GM23338 (cell line): ENCODE results near the gene IST1. TPM values are rescaled to one million over a fixed set of nuclear protein-coding genes. Genes with fewer than 3 reads are reported as not detected.

Experiments
- ATAC-seq: fragments of 200-7000 bp; cut with Tn5 transposase; 3 replicates; pipeline ENCODE4 v1.9.1; 2020
- DNase-seq: peaks from one replicate; pipeline ENCODE4 v3.0.0-alpha.2; 2015; ENCODE audit warnings: low spot score
- H2AFZ ChIP-seq: fragments of 200-600 bp; sonication (generic); 2 replicates; pipeline ENCODE4 v1.8.0; 2016; ENCODE audit warnings: antibody characterized with exemption, mild to moderate bottlenecking, moderate library complexity
- H3F3A ChIP-seq: fragments of 200-600 bp; sonication (generic); replicated peaks from 2 replicates; pipeline ENCODE4 v1.8.0; 2017; ENCODE audit warnings: antibody characterized with exemption, mixed run types, low read depth
- H3K27ac ChIP-seq: fragments of 200-600 bp; sonication (generic); 2 replicates; pipeline ENCODE4 v1.6.1; 2016; ENCODE audit warnings: low read depth
- H3K27me3 ChIP-seq: fragments of 200-600 bp; sonication (generic); 2 replicates; pipeline ENCODE4 v1.8.0; 2016; ENCODE audit warnings: mild to moderate bottlenecking, mixed run types, moderate library complexity; ENCODE audit not compliant: insufficient read depth
- H3K36me3 ChIP-seq: fragments of 200-600 bp; sonication (generic); 2 replicates; pipeline ENCODE4 v1.8.0; 2016; ENCODE audit warnings: mild to moderate bottlenecking; ENCODE audit not compliant: insufficient read depth
- H3K4me1 ChIP-seq: fragments of 200-600 bp; sonication (generic); 2 replicates; pipeline ENCODE4 v1.8.0; 2016; ENCODE audit warnings: mild to moderate bottlenecking, moderate library complexity; ENCODE audit not compliant: insufficient read depth
- H3K4me2 ChIP-seq: fragments of 200-600 bp; sonication (generic); 2 replicates; pipeline ENCODE4 v1.7.1; 2017; ENCODE audit warnings: mixed run types
- H3K4me3 ChIP-seq: fragments of 200-600 bp; sonication (generic); 2 replicates; pipeline ENCODE4 v1.6.1; 2016; ENCODE audit warnings: mixed run types
- H3K79me2 ChIP-seq: fragments of 200-600 bp; sonication (generic); replicated peaks from 2 replicates; pipeline ENCODE4 v1.8.0; 2017; ENCODE audit warnings: mild to moderate bottlenecking; ENCODE audit not compliant: insufficient read depth
- H3K9me2 ChIP-seq: fragments of 200-600 bp; sonication (generic); 2 replicates; pipeline ENCODE4 v1.8.0; 2017; ENCODE audit not compliant: insufficient read depth
- H4K20me1 ChIP-seq: fragments of 200-600 bp; sonication (generic); replicated peaks from 2 replicates; pipeline ENCODE4 v1.8.0; 2017; ENCODE audit warnings: mild to moderate bottlenecking; ENCODE audit not compliant: insufficient read depth
- H3K27ac Mint-ChIP-seq: 2 replicates; pipeline ENCODE4 v1.8.0; 2020; ENCODE audit warnings: inconsistent platforms, mild to moderate bottlenecking, moderate library complexity, mixed read lengths
- H3K27me3 Mint-ChIP-seq: 3 replicates; pipeline ENCODE4 v1.8.0; 2022; ENCODE audit warnings: low read depth, mild to moderate bottlenecking, moderate library complexity, mixed read lengths, inconsistent platforms; ENCODE audit not compliant: insufficient read depth, poor library complexity
- H3K36me3 Mint-ChIP-seq: 3 replicates; pipeline ENCODE4 v1.8.0; 2021; ENCODE audit warnings: low read depth, mild to moderate bottlenecking, inconsistent platforms, moderate library complexity, mixed read lengths
- H3K4me1 Mint-ChIP-seq: 3 replicates; pipeline ENCODE4 v1.8.0; 2020; ENCODE audit warnings: mild to moderate bottlenecking, inconsistent platforms, mixed read lengths
- H3K4me3 Mint-ChIP-seq: 3 replicates; pipeline ENCODE4 v1.8.0; 2021; ENCODE audit warnings: moderate library complexity, mild to moderate bottlenecking, inconsistent platforms, mixed read lengths
- H3K9me3 Mint-ChIP-seq: 3 replicates; pipeline ENCODE4 v1.8.0; 2020; ENCODE audit warnings: moderate library complexity, mild to moderate bottlenecking, inconsistent platforms, mixed read lengths
- CREB1 ChIP-seq: fragments of 250-450 bp; sonication (Bioruptor Pico); IDR thresholded peaks from 2 replicates; pipeline ENCODE4 v1.5.0; 2020; ENCODE audit warnings: low read depth, mild to moderate bottlenecking, moderate library complexity
- CTCF ChIP-seq, 2 experiments: fragments of 200-600 bp in 1 of 2; sonication (generic) in 1 of 2; conservative IDR thresholded peaks; 2 replicates each; pipeline versions ENCODE4 v1.5.1 to v1.6.1; 2016 to 2017; ENCODE audit warnings: antibody characterized with exemption in 2 of 2, low read depth in 2 of 2, mild to moderate bottlenecking in 2 of 2, moderate library complexity in 1 of 2
- ETS1 ChIP-seq: IDR thresholded peaks from 2 replicates; pipeline ENCODE4 v1.6.1; 2016; ENCODE audit warnings: antibody characterized with exemption
- EZH2 ChIP-seq: fragments of 200-600 bp; sonication (generic); IDR thresholded peaks from one replicate; pipeline ENCODE4 v1.8.0; 2017; ENCODE audit warnings: antibody characterized with exemption, mild to moderate bottlenecking, low read depth; ENCODE audit not compliant: unreplicated experiment
- EZH2phosphoT487 ChIP-seq: fragments of 200-600 bp; sonication (generic); IDR thresholded peaks from one replicate; pipeline ENCODE4 v1.8.1; 2018; ENCODE audit warnings: antibody characterized with exemption; ENCODE audit not compliant: unreplicated experiment
- JUNB ChIP-seq: IDR thresholded peaks from one replicate; pipeline ENCODE4 v1.6.1; 2016; ENCODE audit warnings: antibody characterized with exemption; ENCODE audit not compliant: unreplicated experiment
- NANOG ChIP-seq: IDR thresholded peaks from 2 replicates; pipeline ENCODE4 v1.6.1; 2016; ENCODE audit warnings: antibody characterized with exemption, borderline replicate concordance
- POLR2AphosphoS5 ChIP-seq: IDR thresholded peaks from 2 replicates; pipeline ENCODE4 v1.6.1; 2016; ENCODE audit warnings: antibody characterized with exemption, low read depth
- REST ChIP-seq: IDR thresholded peaks from one replicate; pipeline ENCODE4 v1.6.1; 2018; ENCODE audit warnings: antibody characterized with exemption; ENCODE audit not compliant: unreplicated experiment
- STAT1 ChIP-seq: IDR thresholded peaks from one replicate; pipeline ENCODE4 v1.6.1; 2016; ENCODE audit warnings: antibody characterized with exemption; ENCODE audit not compliant: unreplicated experiment
- ZNF114 ChIP-seq: fragments of 250-450 bp; sonication (Bioruptor Pico); IDR thresholded peaks from 2 replicates; pipeline ENCODE4 v1.5.0; 2020; ENCODE audit warnings: mild to moderate bottlenecking, moderate library complexity
- ZNF462 ChIP-seq: fragments of 250-450 bp; sonication (Bioruptor Pico); IDR thresholded peaks from 2 replicates; pipeline ENCODE4 v1.5.0; 2020; ENCODE audit warnings: mild to moderate bottlenecking, moderate library complexity
- polyA plus RNA-seq: library from polyadenylated mRNA; unstranded; fragments of >200 nt; fragmentation: Nextera tagmentation; extraction: Ambion mirVana; gene quantifications from 2 replicates; pipeline ENCODE4 v1.2.1, GENCODE V29; 2016
- total RNA-seq: library from RNA; depleted of rRNA; stranded (reverse); fragments of >200 nt; shearing (Covaris generic); gene quantifications from 2 replicates; pipeline ENCODE4 v1.2.3, GENCODE V29; 2014

The IST1 gene
- total and polyA plus RNA-seq, 2 experiments from 2014 or later: 108 to 234 TPM

- H3K4me3 ChIP-seq: no peak overlapping the region
- Mint-ChIP-seq H3K27ac (peak overlapping the region; percentile 56; the same call in 1 of the 2 replicates), H3K4me1 (peaks cover 5% of the 10 kb centered on the region; the same call in 1 of the 3 replicates), H3K36me3 (peaks cover 28% of the 10 kb centered on the region), H3K9me3 (no peaks in the 10 kb centered on the region), H3K4me3 (no peak overlapping the region), H3K27me3 (peaks cover 3% of the 10 kb centered on the region)
- peaks cover 5% of the 10 kb centered on the region; the same call in 1 of the 2 replicates for H3F3A ChIP-seq
- no peak overlapping the region for H2AFZ ChIP-seq
- ATAC-seq (no peak), DNase-seq (no peak)
- no peaks in the 10 kb centered on the region for H3K9me2 ChIP-seq
- TF ChIP-seq CREB1 (CRISPR knock-in tag) (no peak), EZH2phosphoT487 (no peak), JUNB (no peak), STAT1 (no peak), REST (no peak), ZNF462 (CRISPR knock-in tag) (no peak), CTCF (conservative IDR thresholded peaks at IDR 0.05; ENCODE audit: low read depth in 2 of 2) (no peak), POLR2AphosphoS5 (no peak; the same call in 1 of the 2 replicates), EZH2 (no peak), ETS1 (no peak), NANOG (no peak), ZNF114 (no peak)
- peaks cover 9% of the 10 kb centered on the region for H3K4me1 ChIP-seq
- peaks cover 28% of the 10 kb centered on the region for H3K79me2 ChIP-seq
- H3K4me2 ChIP-seq: no peak overlapping the region
- no peaks in the 10 kb centered on the region for H3K27me3 ChIP-seq
- peak overlapping the region; percentile 42 for H3K27ac ChIP-seq
- H4K20me1 ChIP-seq: peaks cover 27% of the 10 kb centered on the region
- H3K36me3 ChIP-seq: peaks cover 12% of the 10 kb centered on the region
These were observed 37.7 kb downstream of the IST1 start for GRCh38 chr16:71933017-71933416.
